ENCODE results near the gene DIPK1B.

DIPK1B gene

DNA sequence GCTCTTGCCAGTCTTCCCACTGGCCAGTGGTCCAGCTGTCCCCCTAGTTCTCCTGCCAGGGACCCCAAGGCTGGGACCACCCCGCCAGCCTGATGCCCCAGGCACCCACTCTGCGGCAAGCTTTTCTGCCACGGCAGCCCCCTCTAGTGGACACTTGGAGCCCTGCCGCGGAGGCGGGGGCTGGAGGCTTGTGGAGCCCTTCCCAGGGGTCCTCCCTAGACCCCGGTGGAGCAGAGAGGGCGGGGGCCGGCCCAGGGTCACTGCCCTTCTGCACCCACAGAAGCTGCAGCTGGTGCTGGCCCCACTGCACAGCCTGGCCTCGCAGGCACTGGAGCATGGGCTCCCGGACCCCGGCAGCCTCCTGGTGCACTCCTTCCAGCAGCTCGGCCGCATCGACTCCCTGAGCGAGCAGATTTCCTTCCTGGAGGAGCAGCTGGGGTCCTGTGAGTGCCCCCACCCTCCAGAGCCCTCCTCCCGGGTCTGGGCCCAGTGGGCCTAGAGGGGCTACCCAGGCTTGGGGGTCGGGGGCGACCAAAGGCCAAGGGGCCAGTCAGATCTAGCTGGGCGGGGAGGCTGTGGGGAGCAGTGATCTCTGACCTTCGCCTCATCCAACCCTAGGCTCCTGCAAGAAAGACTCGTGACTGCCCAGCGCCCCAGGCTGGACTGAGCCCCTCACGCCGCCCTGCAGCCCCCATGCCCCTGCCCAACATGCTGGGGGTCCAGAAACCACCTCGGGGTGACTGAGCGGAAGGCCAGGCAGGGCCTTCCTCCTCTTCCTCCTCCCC lies 40.5 kb upstream of the DIPK1B start:
- TF ChIP-seq, protein P1, sequence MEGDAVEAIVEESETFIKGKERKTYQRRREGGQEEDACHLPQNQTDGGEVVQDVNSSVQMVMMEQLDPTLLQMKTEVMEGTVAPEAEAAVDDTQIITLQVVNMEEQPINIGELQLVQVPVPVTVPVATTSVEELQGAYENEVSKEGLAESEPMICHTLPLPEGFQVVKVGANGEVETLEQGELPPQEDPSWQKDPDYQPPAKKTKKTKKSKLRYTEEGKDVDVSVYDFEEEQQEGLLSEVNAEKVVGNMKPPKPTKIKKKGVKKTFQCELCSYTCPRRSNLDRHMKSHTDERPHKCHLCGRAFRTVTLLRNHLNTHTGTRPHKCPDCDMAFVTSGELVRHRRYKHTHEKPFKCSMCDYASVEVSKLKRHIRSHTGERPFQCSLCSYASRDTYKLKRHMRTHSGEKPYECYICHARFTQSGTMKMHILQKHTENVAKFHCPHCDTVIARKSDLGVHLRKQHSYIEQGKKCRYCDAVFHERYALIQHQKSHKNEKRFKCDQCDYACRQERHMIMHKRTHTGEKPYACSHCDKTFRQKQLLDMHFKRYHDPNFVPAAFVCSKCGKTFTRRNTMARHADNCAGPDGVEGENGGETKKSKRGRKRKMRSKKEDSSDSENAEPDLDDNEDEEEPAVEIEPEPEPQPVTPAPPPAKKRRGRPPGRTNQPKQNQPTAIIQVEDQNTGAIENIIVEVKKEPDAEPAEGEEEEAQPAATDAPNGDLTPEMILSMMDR (conservative IDR thresholded peaks at IDR 0.05), result peak; percentile 95
- TF ChIP-seq ZFX (IDR thresholded peaks at IDR 0.05), result no peak
- no peak overlapping the region for H3K27ac ChIP-seq

DNA sequence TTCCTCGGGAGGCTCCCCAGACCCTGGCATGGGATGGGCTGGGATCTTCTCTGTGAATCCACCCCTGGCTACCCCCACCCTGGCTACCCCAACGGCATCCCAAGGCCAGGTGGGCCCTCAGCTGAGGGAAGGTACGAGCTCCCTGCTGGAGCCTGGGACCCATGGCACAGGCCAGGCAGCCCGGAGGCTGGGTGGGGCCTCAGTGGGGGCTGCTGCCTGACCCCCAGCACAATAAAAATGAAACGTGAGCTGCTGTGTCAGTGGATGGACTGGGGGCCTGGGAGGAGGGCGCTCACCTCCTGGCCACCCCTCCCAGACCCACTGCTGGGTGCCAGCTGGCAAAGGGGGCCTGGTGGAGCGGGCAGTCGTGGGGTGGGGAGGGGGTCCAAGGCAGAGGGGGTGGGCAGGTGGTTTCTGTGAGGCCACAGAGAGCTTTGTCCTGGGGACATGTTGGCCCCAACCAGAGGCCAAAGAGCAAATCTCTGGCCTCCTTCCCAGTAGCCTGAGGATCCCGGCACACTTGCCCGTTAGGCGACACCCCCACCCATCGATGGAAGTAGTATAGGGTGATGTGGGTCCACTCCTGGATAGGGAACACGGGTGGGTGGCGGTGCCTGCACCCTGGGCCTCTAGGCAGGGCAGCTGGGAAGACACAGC lies 39.8 kb upstream of the DIPK1B start:
- TF ChIP-seq ZFX (IDR thresholded peaks at IDR 0.05), result no peak
- TF ChIP-seq, protein P1 (conservative IDR thresholded peaks at IDR 0.05), result no peak
- no peak overlapping the region for H3K27ac ChIP-seq

GRCh38 chr9:136673088-136673974 lies 39.0 kb upstream of the DIPK1B start:
- no peak for TF ChIP-seq ZFX (IDR thresholded peaks at IDR 0.05)
- TF ChIP-seq, protein P1 (conservative IDR thresholded peaks at IDR 0.05), result no peak
- H3K27ac ChIP-seq, result no peak overlapping the region

GRCh38 chr9:136673975-136674785 lies 38.2 kb upstream of the DIPK1B start:
- H3K27ac ChIP-seq, result no peak overlapping the region
- TF ChIP-seq ZFX (IDR thresholded peaks at IDR 0.05), result no peak
- TF ChIP-seq, protein P1 (conservative IDR thresholded peaks at IDR 0.05), result no peak

DNA sequence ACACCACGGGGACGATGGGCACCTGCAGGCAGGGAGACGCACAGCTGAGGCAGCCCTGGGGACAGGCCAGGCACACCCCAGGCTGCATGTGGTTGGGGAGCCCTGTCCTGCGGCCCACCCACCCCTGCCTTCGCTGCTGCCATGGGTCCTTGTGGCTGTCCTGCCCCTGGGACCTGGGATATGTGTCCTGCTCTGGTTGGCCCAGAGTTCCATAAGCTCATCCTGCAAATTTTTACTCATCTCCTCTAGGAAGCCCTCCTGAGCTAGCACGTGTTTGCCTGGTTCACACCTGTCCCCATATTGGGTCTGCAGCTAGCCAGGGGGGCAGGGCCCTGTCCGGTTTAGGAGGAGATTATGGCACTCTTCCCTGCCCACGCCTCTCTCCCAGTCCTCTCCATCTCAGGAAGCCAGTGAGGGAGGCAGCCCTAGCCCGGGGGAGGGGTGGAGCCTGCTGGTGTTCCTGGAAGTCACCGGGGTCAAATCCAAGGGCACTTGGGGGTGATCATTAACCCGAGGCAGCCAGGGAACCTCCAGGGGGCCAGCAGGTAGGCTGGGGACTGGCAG lies 37.5 kb upstream of the DIPK1B start:
- H3K27ac ChIP-seq, result no peak overlapping the region

More for the DNA sequence above, 37.5 kb upstream of the DIPK1B start:
- TF ChIP-seq, protein P1 (conservative IDR thresholded peaks at IDR 0.05), result no peak
